ENCODE results near the gene ST8SIA5. TPM values are rescaled to one million over a fixed set of nuclear protein-coding genes. Genes with fewer than 3 reads are reported as not detected.

The ST8SIA5 gene
- total and polyA plus RNA-seq, 8 donors, result 0.09 to 0.43 (median 0.27) TPM

DNA sequence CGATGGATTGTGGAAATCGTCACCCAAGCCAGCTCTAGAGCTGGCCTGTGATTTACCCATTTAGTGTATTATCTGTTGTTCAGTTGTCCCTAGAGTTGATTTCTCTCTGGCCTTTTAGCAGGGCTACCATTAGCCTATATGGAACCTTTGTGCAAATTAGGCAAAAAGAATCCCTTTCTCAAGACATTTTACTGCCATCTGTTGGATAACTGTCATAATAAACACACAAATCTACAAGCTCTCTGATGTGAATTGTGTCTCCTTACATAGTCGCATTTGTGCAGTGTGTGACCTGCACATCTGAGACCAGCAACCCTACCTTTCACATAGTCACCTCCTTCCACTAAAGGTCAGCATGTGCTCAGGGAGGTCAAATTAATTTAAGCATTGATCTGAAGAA, 133.9 kb downstream of the ST8SIA5 start:
- peaks cover 0 to 4% of the 10 kb centered on the region in 2 donors for H3K27me3 ChIP-seq
- no peak overlapping the region for H3K4me3 ChIP-seq
- TF ChIP-seq, protein P1, sequence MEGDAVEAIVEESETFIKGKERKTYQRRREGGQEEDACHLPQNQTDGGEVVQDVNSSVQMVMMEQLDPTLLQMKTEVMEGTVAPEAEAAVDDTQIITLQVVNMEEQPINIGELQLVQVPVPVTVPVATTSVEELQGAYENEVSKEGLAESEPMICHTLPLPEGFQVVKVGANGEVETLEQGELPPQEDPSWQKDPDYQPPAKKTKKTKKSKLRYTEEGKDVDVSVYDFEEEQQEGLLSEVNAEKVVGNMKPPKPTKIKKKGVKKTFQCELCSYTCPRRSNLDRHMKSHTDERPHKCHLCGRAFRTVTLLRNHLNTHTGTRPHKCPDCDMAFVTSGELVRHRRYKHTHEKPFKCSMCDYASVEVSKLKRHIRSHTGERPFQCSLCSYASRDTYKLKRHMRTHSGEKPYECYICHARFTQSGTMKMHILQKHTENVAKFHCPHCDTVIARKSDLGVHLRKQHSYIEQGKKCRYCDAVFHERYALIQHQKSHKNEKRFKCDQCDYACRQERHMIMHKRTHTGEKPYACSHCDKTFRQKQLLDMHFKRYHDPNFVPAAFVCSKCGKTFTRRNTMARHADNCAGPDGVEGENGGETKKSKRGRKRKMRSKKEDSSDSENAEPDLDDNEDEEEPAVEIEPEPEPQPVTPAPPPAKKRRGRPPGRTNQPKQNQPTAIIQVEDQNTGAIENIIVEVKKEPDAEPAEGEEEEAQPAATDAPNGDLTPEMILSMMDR (IDR thresholded peaks at IDR 0.05), result no peak
- intact Hi-C loops (cut with DNase I), result loop anchor here in 1 of 2 donors (5.0 to 10.0 kb wide), 2 partner anchors 66 to 338 kb away; no protein-coding TSS in a partner anchor
- ATAC-seq (peak; percentile 34), DNase-seq (peak in 1 of 4 donors; percentile 10)
- H3K36me3 ChIP-seq, result no peaks in the 10 kb centered on the region
- no peak overlapping the region for H3K27ac ChIP-seq
- peaks cover 0 to 9% of the 10 kb centered on the region in 2 donors for H3K4me1 ChIP-seq
- no peaks in the 10 kb centered on the region for H3K9me3 ChIP-seq

DNA sequence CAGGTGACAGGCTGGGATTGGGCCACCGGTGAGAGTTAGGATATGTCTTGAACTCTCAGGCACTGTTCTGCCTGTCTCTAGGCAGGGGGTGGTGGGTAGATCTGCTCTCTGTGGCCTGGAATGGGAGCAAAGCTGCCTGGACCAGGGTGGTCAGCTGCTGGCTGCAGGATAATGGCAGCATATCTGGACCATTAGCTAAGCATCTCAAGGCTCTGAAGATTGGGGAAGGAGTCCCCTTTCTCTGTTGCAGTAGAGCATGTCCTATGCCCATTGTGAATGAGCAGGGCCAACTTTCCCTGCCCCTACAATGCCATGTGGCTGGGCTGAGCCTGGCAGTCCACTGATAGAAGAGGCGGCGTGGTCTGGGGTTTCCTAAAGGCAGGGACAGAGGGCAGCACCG, 134.4 kb downstream of the ST8SIA5 start:
- TF ChIP-seq, protein P1 (IDR thresholded peaks at IDR 0.05), result no peak
- no peak overlapping the region for H3K27ac ChIP-seq
- H3K36me3 ChIP-seq, result no peaks in the 10 kb centered on the region
- H3K4me3 ChIP-seq, result no peak overlapping the region
- DNase-seq (no peak), ATAC-seq (no peak)
- intact Hi-C loops (cut with DNase I), result loop anchor here in 1 of 2 donors (5.0 to 10.0 kb wide), 2 partner anchors 65 to 338 kb away; no protein-coding TSS in a partner anchor
- H3K9me3 ChIP-seq, result no peaks in the 10 kb centered on the region
- peaks cover 0 to 9% of the 10 kb centered on the region in 2 donors for H3K4me1 ChIP-seq
- peaks cover 0 to 4% of the 10 kb centered on the region in 2 donors for H3K27me3 ChIP-seq

DNA sequence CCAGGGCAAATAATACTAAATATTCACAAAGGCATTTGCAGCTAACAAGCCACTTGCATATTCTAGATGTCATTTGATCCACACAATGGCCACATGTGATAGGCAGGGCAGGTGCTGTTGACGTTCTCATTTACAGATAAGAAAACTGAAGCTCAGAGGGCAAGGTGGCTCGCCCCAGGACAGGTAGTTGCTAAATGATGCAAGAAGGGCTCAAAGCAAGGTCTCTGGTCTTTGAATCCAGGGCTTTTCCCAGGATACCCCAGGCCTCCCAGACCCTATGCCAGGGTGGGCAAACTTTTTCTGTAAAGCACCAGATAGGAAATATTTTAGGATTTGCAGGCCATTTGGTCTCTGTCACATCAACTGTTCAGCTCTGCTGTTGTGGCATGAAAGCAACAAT, 135.0 kb downstream of the ST8SIA5 start:
- intact Hi-C loops (cut with DNase I), result loop anchor here in 1 of 2 donors (5.0 to 10.0 kb wide), 2 partner anchors 65 to 337 kb away; no protein-coding TSS in a partner anchor
- DNase-seq, result no peak
- peaks cover 0 to 9% of the 10 kb centered on the region in 2 donors for H3K4me1 ChIP-seq

DNA sequence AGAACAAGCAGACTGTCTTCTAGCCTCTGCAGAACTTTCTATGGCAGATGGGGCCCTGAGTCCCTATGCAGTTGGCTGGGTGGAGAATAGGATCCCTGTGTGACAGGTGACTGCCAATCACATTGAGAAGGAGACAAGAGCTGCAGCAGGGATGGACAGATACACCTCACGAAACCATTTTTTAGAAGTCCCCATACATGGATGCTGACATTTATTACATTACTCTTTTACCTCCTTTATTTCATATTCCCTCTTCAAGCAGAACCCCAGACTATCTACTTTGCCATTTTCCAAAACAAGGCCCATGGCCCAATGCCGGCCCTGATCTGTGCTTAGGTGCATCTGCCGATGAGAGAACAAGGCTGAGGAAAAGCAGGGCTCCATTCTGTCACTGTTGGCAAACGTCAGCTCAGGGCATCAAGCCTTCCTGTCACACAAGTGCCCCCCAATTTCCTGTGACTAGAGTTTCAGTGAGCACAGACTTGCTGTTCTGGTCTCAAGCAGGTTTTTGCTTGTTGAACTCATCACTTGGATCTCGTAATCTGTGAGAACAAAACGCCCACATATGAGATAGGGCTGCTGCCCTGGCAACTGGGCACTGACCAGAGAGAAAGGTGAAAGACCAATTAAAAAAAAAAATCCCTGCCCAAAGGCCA, 135.6 kb downstream of the ST8SIA5 start:
- ATAC-seq (no peak), DNase-seq (no peak)
- TF ChIP-seq, protein P1 (IDR thresholded peaks at IDR 0.05), result no peak
- H3K4me1 ChIP-seq, result peaks cover 0 to 9% of the 10 kb centered on the region in 2 donors
- no peaks in the 10 kb centered on the region for H3K36me3 ChIP-seq
- intact Hi-C loops (cut with DNase I), result loop anchor here in 1 of 2 donors (5.0 to 10.0 kb wide), 2 partner anchors 64 to 336 kb away; no protein-coding TSS in a partner anchor
- H3K27ac ChIP-seq, result no peak overlapping the region
- peaks cover 0 to 3% of the 10 kb centered on the region in 2 donors for H3K27me3 ChIP-seq
- no peaks in the 10 kb centered on the region for H3K9me3 ChIP-seq
- no peak overlapping the region for H3K4me3 ChIP-seq

More for the DNA sequence above, 135.0 kb downstream of the ST8SIA5 start:
- no peak overlapping the region for H3K27ac ChIP-seq
- no peak for ATAC-seq
- TF ChIP-seq, protein P1 (IDR thresholded peaks at IDR 0.05), result no peak
- H3K4me3 ChIP-seq, result no peak overlapping the region
- H3K36me3 ChIP-seq, result no peaks in the 10 kb centered on the region
- H3K27me3 ChIP-seq, result peaks cover 0 to 4% of the 10 kb centered on the region in 2 donors
- no peaks in the 10 kb centered on the region for H3K9me3 ChIP-seq

DNA sequence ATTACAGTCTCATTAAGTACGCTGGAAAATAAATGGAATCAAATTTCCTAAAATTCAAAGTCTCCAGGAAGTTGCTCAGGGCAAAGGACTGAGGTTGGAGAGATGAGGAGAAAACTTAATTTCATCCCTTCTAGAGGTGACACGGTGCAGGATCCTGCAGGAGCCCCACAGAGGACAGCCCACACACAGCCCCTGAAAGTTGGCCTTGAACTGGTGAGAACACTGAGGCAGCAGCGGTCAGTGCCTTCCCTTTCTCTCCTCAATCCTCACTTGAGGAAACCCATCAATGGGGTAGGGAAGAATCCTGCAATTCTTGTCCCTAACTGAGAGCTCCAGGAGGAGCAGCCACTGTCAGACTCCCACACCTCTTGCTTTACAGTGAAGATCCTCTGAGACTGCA, 137.3 kb downstream of the ST8SIA5 start:
- no peaks in the 10 kb centered on the region for H3K9me3 ChIP-seq
- no peak for ATAC-seq
- H3K4me1 ChIP-seq, result peaks cover 0 to 9% of the 10 kb centered on the region in 2 donors
- no peaks in the 10 kb centered on the region for H3K27me3 ChIP-seq
- no peak overlapping the region for H3K27ac ChIP-seq
- TF ChIP-seq, protein P1 (IDR thresholded peaks at IDR 0.05), result no peak
- intact Hi-C loops (cut with DNase I), result no loop called here
- no peak for DNase-seq
- no peaks in the 10 kb centered on the region for H3K36me3 ChIP-seq
- no peak overlapping the region for H3K4me3 ChIP-seq
